ENCODE results near the gene AOC1. TPM values are rescaled to one million over a fixed set of nuclear protein-coding genes. Genes with fewer than 3 reads are reported as not detected.
"Not testable (repeated sequence)": the region's sequence is repeated elsewhere in the genome, so short reads cannot be mapped to it uniquely, and the experiment has no call there.

The AOC1 gene
- total and polyA plus RNA-seq, 8 donors: 0.34 to 1.2 (median 0.69) TPM

GRCh38 chr7:150806863-150807262 lies 45.5 kb upstream of the AOC1 start:
- intact Hi-C loops (cut with DNase I): no loop called here
- Histone ChIP-seq H3K27ac (no peak overlapping the region), H3K4me1 (no peaks in the 10 kb centered on the region), H3K9me3 (peaks cover 0 to 19% of the 10 kb centered on the region in 2 donors), H3K36me3 (no peaks in the 10 kb centered on the region), H3K4me3 (no peak overlapping the region), H3K27me3 (peaks cover 0 to 10% of the 10 kb centered on the region in 2 donors)
- DNase-seq: no peak
- no peak for ATAC-seq
- no peak for TF ChIP-seq CTCF (IDR thresholded peaks at IDR 0.05)

- intact Hi-C loops (cut with DNase I): not testable (repeated sequence)
Measured at GRCh38 chr7:150807616-150808438, 44.5 kb upstream of the AOC1 start.

GRCh38 chr7:150814328-150815001 lies 37.9 kb upstream of the AOC1 start:
- no peaks in the 10 kb centered on the region for H3K36me3 ChIP-seq
- H3K4me1 ChIP-seq: no peaks in the 10 kb centered on the region
- no peak overlapping the region for H3K4me3 ChIP-seq
- H3K9me3 ChIP-seq: peaks cover 0 to 10% of the 10 kb centered on the region in 2 donors
- no peak for ATAC-seq
- H3K27ac ChIP-seq: no peak overlapping the region
- no peak for DNase-seq
- no peak for TF ChIP-seq CTCF (IDR thresholded peaks at IDR 0.05)
- intact Hi-C loops (cut with DNase I): no loop called here
- H3K27me3 ChIP-seq: no peaks in the 10 kb centered on the region

More at GRCh38 chr7:150807616-150808438, 44.5 kb upstream of the AOC1 start:
- not testable (repeated sequence) for H3K27ac ChIP-seq, H3K27me3 ChIP-seq, H3K36me3 ChIP-seq, DNase-seq, H3K4me1 ChIP-seq, ATAC-seq, H3K4me3 ChIP-seq
- H3K9me3 ChIP-seq: peaks cover 0 to 19% of the 10 kb centered on the region in 2 donors

GRCh38 chr7:150818971-150819370 lies 33.3 kb upstream of the AOC1 start:
- intact Hi-C loops (cut with DNase I): no loop called here
- TF ChIP-seq CTCF (IDR thresholded peaks at IDR 0.05): no peak
- ATAC-seq (no peak), DNase-seq (no peak)
- H3K9me3 ChIP-seq: peaks cover 0 to 10% of the 10 kb centered on the region in 2 donors
- no peaks in the 10 kb centered on the region for H3K27me3 ChIP-seq
- no peaks in the 10 kb centered on the region for H3K4me1 ChIP-seq
- H3K36me3 ChIP-seq: no peaks in the 10 kb centered on the region
- H3K27ac ChIP-seq: no peak overlapping the region
- H3K4me3 ChIP-seq: no peak overlapping the region

- no peaks in the 10 kb centered on the region for H3K27me3 ChIP-seq
- no peaks in the 10 kb centered on the region for H3K4me1 ChIP-seq
- peaks cover 0 to 10% of the 10 kb centered on the region in 2 donors for H3K9me3 ChIP-seq
- intact Hi-C loops (cut with DNase I): no loop called here
- H3K36me3 ChIP-seq: no peaks in the 10 kb centered on the region
- peak overlapping the region in 1 of 2 donors; percentile 31 for H3K27ac ChIP-seq
- no peak overlapping the region for H3K4me3 ChIP-seq
- DNase-seq (no peak), ATAC-seq (peak; percentile 39)
- no peak for TF ChIP-seq CTCF (IDR thresholded peaks at IDR 0.05)
Measured at GRCh38 chr7:150820148-150820547, 32.2 kb upstream of the AOC1 start.

Data from left lung (tissue), 10 donors.